D341Med (cell line): ENCODE data around the gene PIGH.
"Not testable (repeated sequence)": the region's sequence is repeated elsewhere in the genome, so short reads cannot be mapped to it uniquely, and the experiment has no call there.

Experiments
- DNase-seq: peaks from one replicate; pipeline ENCODE4 v3.0.0; 2012; ENCODE audit warnings: low spot score

The PIGH gene, protein sequence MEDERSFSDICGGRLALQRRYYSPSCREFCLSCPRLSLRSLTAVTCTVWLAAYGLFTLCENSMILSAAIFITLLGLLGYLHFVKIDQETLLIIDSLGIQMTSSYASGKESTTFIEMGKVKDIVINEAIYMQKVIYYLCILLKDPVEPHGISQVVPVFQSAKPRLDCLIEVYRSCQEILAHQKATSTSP

DNA sequence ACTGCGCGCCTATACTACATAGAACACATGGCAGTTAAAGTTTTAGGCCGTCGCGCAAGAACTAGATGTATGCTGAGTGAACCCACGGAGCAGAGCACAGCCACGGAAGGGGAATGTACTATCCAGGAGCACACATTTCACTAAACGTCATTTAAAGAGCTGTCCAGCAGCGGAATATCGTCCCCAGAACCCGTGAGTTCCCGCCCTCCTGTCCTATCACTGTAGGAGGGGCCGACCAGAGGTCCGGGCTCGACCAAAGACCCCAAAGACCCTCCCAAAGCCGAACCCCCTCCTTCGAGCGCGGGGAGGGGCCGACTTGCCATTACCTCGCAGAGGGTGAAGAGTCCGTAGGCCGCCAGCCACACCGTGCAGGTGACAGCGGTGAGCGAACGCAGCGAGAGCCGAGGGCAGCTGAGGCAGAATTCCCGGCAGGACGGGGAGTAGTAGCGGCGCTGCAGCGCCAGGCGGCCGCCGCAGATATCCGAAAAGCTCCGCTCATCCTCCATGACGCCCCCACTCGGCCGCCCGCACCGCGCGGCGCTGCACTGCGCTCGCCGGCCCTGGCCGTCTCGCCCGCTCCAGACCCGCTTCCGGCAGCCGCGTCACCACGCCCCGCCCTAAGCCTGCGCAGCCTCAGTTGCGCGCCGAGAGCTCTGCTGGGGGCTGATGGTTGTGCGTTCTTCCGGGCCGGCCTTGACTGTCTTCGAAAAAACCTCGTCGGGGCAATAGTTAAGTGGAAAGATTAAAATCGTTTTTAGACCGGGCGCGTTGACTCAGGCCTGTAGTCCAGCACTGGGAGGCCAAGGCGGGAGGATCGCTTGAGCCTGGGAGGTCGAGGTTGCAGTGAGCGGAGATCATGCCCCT is at the start of gene PIGH:
Gene PIGH (minus strand): TSS at position 571 of the 864 bp plus-strand sequence. CDS start 65 bp downstream, at position 506.
- peak; percentile 98 for DNase-seq

DNA sequence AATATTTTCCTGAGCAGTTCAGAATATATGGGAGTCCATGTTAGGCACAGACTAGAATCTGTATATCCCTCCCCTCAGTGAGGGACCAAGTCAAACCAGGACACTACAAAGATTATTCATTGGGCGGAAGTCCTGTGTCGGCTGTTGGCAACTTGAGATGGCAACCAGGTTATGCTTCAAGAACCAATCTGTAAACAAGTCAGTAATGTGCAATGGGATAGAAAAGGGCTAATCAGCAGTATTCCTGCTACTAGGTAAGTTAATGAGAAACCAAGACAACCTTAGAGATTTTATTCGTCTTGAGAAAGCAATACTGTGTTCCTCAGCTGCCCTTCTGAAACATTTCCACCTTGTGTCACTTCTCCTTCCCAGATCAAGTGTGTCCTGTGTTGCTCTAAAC is 46.1 kb upstream of the PIGH start:
- no peak for DNase-seq

DNA sequence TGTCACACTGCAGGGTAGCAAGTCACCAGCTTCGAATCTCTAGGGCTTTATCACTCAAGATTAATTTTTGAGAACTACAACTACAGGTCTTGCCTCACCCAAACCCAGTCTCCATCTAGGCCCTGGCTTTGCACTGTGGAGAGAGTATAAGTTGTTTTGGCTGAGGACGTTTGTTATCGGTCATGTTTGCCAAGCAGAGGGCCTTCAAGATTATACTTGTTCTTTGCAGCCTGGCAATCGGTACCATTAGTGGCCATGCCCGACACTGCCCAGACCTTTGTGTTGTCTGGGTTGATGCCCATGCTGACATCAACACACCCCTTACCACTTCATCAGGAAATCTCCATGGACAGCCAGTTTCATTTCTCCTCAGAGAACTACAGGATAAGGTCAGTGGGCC is 45.3 kb upstream of the PIGH start:
- no peak for DNase-seq

DNA sequence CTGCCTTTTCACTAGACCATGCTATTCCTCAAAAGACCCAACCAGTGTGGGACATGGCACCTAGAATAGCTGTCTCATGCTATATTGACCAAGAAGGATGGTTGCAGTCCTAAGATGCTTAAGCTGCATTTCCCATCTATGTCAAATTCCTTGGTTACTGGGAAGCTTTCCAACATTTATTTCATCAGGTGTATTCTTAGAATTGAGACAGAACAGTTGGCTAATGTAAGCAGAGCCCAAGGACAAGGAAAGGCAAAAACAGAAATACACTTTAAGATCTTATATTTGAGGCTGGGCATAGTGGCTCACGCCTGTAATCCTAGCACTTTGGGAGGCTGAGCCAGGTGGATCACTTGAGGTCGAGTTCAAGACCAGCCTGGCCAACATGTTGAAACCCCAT is 44.4 kb upstream of the PIGH start:
- DNase-seq, result no peak

DNA sequence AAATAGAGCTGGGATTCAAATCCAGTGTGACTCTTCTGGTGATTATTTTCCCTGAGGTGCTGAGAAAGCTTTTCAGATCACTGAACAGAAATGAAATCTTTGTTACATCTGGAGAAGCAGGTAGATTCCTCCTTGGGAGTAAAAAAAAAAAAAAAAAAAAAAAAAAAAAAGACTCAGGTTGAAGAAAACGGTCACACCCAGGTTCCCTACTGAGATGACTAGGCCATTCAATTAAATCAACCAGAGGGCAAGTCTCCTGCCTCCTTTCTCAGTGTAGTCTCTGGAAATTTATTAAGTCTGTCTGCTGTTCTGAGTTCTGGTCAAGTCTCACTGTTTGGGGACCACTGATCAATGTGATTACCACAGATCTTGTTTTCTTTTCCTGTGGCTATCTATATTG is 43.6 kb upstream of the PIGH start:
- DNase-seq, result no peak

DNA sequence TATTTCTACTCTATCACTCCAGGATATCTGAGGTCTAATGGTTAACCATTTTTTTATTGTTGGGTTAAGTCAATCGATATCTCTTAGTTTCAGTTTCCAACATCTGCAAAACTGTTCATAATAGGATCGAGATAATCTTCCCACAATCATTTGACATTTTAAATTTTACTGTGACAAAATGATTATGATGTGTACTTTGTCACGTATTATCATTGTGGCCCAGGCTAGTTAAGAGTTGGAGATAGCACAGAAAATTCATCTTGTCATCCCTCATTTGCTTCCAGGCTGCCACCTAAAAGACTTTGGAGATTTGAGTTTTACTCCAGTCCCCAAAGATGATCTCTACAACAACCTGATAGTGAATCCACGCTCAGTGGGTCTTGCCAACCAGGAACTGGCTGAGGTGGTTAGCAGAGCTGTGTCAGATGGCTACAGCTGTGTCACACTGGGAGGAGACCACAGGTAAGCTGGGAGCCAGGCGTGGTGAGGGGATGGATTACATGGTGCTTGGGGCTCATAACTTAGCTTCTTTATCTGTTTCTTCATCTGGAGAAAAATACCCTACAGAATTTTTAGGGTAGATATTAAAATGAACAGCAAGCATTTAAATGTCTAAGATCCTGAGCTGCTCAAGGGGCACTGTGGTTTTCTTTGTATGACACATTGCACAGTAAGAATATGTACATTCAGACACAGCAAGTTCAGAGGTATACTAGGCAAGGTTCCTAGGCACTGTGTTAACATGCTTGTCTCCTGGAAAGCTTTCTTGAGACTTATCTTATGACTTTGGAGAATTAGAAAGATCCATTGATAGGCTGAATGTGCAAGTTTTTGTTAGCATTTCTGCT is 42.1 kb upstream of the PIGH start:
- DNase-seq, result no peak

DNA sequence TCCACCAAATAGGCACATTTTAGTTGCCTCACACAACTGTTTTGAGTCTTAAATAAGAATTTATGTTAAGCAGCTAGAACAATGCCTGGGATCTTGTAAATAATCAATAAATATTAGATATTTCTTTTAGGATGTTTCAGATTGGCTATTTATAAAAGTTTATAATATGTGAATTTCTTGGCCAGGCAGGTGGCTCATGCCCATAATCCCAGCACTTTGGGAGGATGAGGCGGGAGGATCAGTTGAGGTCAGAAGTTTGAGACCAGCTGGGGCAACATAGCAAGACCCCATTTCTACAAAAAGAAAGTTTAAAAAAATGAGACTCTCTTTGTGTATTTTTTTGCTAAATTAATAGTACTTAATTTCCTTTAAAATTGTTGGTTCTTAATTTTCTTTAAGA is 41.4 kb upstream of the PIGH start:
- DNase-seq, result no peak

DNA sequence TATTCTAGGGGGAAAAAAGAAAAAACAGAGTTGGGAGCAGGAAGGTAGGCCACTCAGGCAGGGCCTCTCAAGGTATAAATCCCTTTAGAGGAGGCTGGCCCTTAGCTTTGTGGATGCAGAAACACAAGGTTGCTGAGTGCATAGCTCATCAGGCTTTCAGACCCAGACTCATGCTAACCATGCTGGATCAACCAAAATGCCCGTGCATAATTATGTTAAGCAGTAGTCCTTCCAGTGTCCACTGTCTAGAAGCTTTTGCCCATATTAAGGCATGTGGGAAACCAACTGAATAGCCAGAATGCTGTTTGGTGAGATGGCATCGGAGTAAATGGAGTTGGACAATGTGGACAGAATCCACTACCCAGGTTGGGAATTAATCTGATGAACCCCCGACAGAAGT is 38.6 kb upstream of the PIGH start:
- no peak for DNase-seq

DNA sequence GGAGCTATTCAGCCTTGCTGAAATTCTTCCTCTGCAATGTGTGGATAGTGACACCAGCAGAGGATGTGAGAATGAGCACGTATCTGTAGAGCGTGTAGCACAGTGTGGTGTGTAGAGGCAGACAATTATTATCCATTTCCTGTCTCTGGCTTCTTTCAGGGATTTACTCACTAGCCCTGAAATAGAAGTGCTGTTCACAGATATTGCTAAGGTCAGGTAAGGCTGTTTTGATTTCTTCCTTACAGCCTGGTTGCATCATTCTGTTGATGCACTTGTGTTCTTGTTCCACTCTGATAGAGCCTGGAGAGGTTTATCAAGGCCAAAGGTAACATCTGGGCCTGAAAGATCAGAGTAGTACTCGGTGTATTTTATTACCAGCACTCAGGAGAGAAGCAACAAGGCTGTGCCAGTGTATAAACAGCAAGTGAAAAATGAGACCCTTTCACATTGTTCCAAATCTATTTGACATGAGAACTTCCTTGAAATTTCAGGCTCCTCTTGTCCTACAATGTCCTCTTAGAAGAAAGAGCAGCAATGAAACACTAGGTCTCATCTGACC is 36.4 kb upstream of the PIGH start:
- DNase-seq, result no peak

DNA sequence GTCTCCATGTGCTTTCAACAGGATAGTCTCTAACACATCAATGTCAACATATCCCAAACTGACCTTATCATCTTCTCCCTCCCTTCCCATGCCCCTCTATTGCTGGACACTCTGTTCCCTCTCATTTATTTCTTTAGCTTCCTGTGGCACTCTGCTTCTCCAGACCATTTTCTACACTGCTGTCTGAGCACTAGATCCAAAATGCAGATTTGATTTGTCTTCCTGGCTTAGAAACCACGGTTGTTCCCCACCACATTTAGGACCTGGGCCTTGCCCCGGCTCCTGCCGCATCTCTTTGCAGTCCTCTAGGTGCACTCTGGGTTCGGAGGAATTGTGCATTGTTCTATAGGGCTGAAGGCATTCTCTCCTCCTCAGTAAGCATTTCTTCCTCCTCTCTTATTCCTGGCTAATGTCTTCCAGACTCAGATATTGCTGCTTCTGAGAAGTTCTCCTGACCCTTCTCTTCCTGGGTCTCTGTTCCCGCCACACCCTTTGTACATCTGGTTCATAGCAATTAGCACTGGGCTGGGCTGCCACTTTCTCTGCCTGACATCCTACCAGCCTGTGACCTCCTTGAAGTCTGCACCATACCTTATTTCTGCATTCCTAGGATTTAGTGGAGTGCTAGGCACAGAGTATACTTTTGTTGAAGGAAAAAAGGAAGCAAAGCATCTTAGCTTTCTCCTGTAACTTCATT is 33.5 kb upstream of the PIGH start:
- no peak for DNase-seq

DNA sequence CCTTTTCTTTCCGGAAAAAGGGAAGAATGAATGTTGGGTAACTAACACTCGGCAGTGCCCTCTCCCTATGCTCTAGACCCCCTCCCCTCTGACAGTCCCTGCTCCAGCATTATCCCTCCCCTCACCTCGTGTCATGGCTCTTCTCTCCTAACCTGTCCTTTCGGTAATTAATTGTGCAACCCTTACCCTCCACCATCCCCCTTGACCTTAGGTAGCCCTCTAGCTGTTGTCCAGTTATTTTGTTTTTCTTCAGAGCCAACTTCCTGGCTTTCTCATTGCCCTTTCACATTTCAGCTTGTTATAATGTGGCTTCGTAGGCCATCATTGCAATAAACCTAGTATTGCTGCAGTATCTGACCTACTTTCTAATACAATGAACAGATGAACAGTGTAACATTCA is 30.9 kb upstream of the PIGH start:
- no peak for DNase-seq

DNA sequence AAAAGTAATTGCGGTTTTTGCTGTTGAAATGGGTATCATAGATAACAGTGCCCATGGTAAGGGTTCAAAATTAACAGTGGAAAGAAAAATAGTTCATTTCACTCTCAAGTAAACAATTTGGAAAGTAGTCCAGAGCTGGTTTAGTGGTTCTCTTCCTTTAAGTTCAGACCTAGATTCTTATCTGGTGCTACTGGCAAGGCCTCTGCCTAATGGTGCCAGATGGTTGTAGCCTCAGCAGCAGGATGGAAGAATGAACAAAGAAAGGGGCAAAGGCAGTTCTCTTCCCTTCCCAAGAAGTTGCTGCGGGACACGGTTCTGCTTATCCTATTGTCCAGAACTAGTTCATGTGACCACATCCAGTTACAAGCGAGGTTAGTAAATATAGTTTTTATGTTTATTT is 30.1 kb upstream of the PIGH start:
- no peak for DNase-seq

DNA sequence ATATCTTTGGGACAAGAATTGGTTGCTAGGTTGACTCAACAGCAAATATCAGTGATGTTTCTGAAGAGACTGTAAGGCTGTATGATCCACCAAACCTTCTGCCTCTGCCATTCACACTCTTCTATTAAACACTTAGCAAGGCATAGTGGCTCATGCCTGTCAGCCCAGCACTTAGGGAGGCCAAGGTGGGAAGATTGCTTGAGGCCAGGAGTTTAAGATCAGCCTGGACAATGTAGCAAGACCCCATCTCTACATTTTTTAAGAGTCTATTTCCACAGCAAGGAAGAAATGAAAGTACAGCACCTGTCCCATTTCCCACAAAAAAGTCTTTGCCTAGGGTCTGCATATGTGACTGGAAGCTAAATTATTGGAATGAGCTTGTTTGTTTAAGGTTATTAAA is 27.5 kb upstream of the PIGH start:
- DNase-seq, result no peak

DNA sequence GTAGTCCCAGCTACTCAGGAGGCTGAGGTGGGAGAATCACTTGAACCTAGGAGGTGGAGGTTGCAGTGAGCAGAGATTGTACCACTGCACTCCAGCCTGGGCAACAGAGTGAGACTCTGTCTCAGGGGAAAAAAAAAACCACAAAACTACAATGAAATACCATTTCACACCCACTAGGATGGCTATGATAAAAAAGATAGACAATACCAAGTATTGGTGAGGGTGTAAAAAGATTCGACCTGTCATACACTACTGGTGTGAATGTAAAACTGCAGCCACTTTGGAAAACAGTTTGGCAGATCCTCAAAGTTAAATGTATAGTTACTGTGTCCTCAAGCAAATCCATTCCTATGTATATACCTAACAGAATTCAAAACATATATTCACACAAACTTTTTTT is 26.1 kb upstream of the PIGH start:
- DNase-seq, result not testable (repeated sequence)

DNA sequence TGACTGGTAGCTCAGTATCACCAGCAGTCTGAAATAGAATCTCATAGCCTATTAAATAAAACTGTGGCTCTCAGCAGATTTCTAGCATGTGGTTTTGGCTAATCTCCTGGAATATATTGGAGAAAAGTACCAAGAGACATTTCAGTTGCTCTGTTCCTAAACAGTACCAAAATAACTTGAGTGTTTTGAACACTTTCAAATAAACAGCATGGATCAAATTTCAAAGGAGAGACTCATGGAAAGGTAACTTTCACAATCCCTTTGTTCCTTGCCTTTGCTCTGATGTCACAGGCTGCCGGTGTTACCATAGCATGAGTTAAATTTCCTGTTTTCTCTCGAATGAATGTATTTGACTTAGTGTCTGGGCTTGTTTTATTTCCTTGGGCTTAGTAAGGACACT is 23.0 kb upstream of the PIGH start:
- no peak for DNase-seq

DNA sequence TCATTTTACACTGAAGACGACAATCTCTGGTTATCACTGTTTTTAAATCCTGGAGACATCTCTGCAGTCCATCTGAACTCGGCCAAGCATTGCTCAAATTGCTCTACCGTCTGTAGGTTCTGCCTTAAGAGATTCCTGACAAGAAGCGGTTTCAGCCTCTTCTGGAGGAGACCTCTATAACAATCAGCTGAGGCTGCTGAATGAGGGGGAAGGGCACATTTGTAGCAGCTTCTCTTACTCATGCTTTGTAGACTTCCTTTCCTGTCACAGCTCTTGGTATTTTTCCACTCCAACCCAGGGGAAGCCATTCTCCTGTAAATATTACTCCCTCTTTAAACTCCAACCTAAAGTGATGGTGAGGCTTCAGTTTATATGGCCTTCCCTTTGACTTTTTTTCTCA is 22.6 kb upstream of the PIGH start:
- no peak for DNase-seq

DNA sequence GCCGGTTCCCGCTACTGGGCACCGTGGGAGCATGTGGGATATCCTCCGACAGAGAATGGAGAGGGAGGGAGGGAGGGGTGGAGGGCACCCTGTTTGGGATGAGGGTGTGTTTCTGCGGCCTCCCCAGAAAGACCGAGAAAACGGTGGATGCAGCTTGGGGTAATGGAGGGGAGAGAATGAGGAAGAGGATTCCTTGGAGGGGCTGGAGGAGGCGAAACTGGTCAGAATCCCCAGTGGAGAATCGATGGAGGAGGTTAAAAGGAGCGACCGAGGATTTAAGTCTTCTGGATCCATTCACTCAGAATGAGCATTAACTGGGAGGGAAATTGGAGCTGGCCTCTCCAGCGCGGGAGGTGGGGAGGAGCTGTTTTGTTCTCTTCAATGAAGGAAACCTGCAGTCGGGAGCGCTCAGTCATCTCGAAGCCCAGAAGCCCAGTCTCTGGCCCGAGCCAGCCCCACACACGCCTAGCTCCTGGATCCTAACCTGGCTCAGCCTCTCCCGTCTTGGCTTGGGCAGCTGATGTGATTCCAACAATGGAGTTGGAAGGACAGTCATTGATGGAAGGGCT is 20.2 kb upstream of the PIGH start:
- peak; percentile 45 for DNase-seq

DNA sequence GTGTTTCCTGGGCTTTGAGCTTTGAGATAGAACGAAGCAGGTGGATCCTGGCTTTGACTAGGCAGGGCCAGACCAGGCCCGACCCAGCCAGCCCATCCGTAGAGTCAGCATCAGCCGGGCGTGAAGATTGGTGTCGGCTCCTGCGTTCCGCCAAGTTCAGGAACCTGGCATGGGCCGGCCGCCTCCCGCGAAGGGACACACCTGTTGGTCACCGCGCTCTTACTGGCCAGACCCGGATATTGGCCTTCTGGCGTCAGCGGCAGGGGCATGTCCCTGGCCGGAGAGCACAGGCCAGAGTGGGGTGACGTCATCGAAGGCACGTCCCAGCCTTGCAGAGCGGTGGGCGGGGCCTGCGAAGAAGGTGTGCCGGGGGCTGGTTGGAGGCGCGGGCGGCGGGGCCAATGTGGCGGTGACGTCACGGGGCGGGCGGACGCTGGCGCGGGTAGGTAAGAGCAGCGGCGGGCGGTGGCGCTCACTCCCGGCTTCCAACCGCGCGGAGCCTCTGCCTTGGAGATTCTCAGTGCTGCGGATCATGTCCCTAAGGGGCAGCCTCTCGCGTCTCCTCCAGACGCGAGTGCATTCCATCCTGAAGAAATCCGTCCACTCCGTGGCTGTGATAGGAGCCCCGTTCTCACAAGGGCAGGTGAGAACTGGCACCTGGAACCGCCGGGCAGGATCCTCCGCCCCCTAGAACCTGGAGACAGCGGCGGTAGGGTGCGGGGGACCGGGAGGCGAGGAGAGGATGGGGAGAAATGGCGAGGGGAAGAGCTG is 19.6 kb upstream of the PIGH start, which contains the start of gene ARG2:
Gene ARG2 (plus strand): TSS at position 475 of the 771 bp plus-strand sequence. CDS start 58 bp downstream, at position 533.
- peak; percentile 90 for DNase-seq

DNA sequence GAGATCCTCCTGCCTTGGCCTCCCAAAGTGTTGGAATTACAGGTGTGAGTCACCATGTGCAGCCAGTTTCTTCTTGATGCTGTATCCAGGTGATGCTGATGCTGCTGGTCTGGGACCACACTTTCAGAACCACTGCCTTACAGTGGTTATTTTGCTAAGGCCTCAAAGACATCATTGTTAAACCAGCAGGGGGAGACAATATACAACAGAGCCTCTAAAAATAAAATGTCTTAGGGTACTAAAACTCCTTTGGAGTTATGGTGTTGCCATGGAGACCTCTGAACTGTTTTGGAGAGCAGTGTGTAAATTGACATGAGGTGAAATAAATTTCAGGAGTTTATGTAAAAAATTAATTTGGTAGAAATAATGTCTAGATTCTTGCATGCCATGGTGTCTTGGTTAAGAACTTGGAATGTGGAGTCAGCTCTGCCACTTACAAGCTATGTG is 18.6 kb upstream of the PIGH start:
- peak; percentile 52 for DNase-seq

DNA sequence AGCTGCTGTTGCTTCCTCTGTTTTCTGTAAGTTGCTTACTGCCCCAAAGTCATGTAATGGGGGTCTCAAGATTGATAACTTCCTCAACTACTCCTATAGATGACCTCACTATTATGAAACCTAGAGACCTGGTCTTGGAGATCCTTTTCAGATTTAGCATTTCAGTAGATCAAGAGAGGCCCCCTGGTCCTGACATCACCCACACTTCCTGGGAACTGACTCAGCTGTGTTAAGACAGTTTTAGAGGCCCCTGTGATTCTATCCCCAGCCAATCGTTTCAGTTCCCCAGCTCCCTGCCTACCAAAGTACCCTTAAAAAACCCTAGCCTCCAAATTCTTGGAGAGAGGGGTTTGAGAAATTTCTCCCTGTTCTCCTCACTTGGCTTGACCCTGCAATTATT is 10.4 kb upstream of the PIGH start:
- no peak for DNase-seq
